Measurements from ENCODE around the gene CAP2. TPM values are rescaled to one million over a fixed set of nuclear protein-coding genes. Genes with fewer than 3 reads are reported as not detected.

The CAP2 gene
- total RNA-seq, 4 donors from 2014 or later, result 1.4 to 2.9 (median 2.2) TPM

GRCh38 chr6:17442196-17442595 is 48.8 kb downstream of the CAP2 start:
- no peaks in the 10 kb centered on the region for H3K27me3 ChIP-seq
- no peak overlapping the region for H3K27ac ChIP-seq
- DNase-seq (ENCODE audit: low spot score in 2 of 2), result no peak
- H3K4me1 ChIP-seq, result no peaks in the 10 kb centered on the region
- no peaks in the 10 kb centered on the region for H3K36me3 ChIP-seq
- no peak overlapping the region for H3K4me3 ChIP-seq
- TF ChIP-seq POLR2A (IDR thresholded peaks at IDR 0.05) (no peak), POLR2AphosphoS5 (IDR thresholded peaks at IDR 0.05) (no peak), EP300 (IDR thresholded peaks at IDR 0.05) (no peak), CTCF (IDR thresholded peaks at IDR 0.05) (no peak)
- WGBS, result 79% methylated on average over 4 of the region's 4 CpGs
- no peaks in the 10 kb centered on the region for H3K9me3 ChIP-seq

GRCh38 chr6:17446713-17447112 is 53.3 kb downstream of the CAP2 start:
- H3K9me3 ChIP-seq, result no peaks in the 10 kb centered on the region
- H3K27me3 ChIP-seq, result no peaks in the 10 kb centered on the region
- 96% methylated on average over 2 of the region's 2 CpGs for WGBS
- no peaks in the 10 kb centered on the region for H3K36me3 ChIP-seq
- TF ChIP-seq CTCF (IDR thresholded peaks at IDR 0.05) (no peak), EP300 (IDR thresholded peaks at IDR 0.05) (no peak), POLR2AphosphoS5 (IDR thresholded peaks at IDR 0.05) (no peak), POLR2A (IDR thresholded peaks at IDR 0.05) (no peak)
- H3K4me3 ChIP-seq, result no peak overlapping the region
- H3K27ac ChIP-seq, result no peak overlapping the region
- DNase-seq (ENCODE audit: low spot score in 2 of 2), result no peak
- no peaks in the 10 kb centered on the region for H3K4me1 ChIP-seq

GRCh38 chr6:17448165-17448564 is 54.8 kb downstream of the CAP2 start:
- Histone ChIP-seq H3K27me3 (no peaks in the 10 kb centered on the region), H3K27ac (no peak overlapping the region), H3K36me3 (no peaks in the 10 kb centered on the region), H3K9me3 (no peaks in the 10 kb centered on the region), H3K4me3 (no peak overlapping the region), H3K4me1 (no peaks in the 10 kb centered on the region)
- 90% methylated on average over 1 of the region's 1 CpG for WGBS
- no peak for DNase-seq (ENCODE audit: low spot score in 2 of 2)
- TF ChIP-seq POLR2AphosphoS5 (IDR thresholded peaks at IDR 0.05) (no peak), CTCF (IDR thresholded peaks at IDR 0.05) (no peak), EP300 (IDR thresholded peaks at IDR 0.05) (no peak), POLR2A (IDR thresholded peaks at IDR 0.05) (no peak)

- Histone ChIP-seq H3K27me3 (no peaks in the 10 kb centered on the region), H3K4me1 (no peaks in the 10 kb centered on the region), H3K36me3 (no peaks in the 10 kb centered on the region), H3K4me3 (no peak overlapping the region), H3K27ac (no peak overlapping the region), H3K9me3 (no peaks in the 10 kb centered on the region)
- WGBS, result 90% methylated on average over 1 of the region's 1 CpG
- TF ChIP-seq CTCF (IDR thresholded peaks at IDR 0.05), result no peak
- TF ChIP-seq EP300 (IDR thresholded peaks at IDR 0.05), result no peak
- no peak for TF ChIP-seq POLR2AphosphoS5 (IDR thresholded peaks at IDR 0.05)
- no peak for TF ChIP-seq POLR2A (IDR thresholded peaks at IDR 0.05)
- no peak for DNase-seq (ENCODE audit: low spot score in 2 of 2)
Measured at GRCh38 chr6:17450397-17450796, 57.0 kb downstream of the CAP2 start.

GRCh38 chr6:17450832-17451231 is 57.4 kb downstream of the CAP2 start:
- Histone ChIP-seq H3K36me3 (no peaks in the 10 kb centered on the region), H3K9me3 (no peaks in the 10 kb centered on the region), H3K4me1 (no peaks in the 10 kb centered on the region), H3K27ac (no peak overlapping the region), H3K4me3 (no peak overlapping the region), H3K27me3 (no peaks in the 10 kb centered on the region)
- WGBS, result 45% methylated on average over 5 of the region's 5 CpGs
- no peak for DNase-seq (ENCODE audit: low spot score in 2 of 2)
- TF ChIP-seq EP300 (IDR thresholded peaks at IDR 0.05) (no peak), CTCF (IDR thresholded peaks at IDR 0.05) (no peak), POLR2AphosphoS5 (IDR thresholded peaks at IDR 0.05) (no peak), POLR2A (IDR thresholded peaks at IDR 0.05) (no peak)

All from suprapubic skin (tissue), 4 donors.